ENCODE measurements around the gene DOK7. TPM values are rescaled to one million over a fixed set of nuclear protein-coding genes. Genes with fewer than 3 reads are reported as not detected.

The DOK7 gene
- total RNA-seq, 2 experiments from 2014 or later, result not detected

DNA sequence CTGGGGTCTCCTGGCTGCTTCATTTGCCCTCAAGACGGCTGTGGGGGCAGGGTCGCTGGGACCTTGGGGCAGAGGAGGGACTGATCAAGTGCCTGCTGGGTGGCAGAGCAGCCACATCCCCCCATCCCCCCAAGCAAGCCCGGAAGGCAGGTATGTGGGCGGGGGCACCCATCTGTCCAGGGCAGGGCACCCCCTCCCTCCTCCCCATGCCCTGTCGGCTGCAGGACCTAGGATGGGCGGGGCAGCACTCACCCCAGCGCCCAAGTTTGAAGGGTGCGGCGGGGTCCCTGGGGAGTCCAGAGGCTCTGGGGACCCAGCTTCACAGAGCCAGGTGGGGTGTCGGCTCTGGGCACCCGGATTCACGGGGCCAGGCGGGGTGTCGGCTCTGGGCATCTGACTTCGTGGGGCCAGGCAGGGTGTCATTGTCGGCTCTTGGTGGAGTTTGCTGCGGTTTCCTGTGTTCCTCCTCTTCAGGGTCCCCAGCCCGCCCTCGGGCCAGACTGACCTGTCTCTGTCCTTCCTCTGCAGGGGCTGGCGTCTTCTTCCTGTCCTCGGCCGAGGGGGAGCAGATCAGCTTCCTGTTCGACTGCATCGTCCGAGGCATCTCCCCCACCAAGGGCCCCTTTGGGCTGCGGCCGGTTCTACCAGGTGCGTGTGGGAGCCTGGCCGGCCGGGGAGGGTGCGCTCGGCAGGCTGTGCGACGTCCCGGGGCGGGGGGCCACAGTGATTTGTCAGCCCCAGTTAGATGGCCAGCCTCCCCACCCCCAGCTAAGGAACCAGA lies 22.1 kb downstream of the DOK7 start:
- Mint-ChIP-seq H3K9me3 (no peaks in the 10 kb centered on the region), H3K36me3 (ENCODE audit: low read depth) (no peaks in the 10 kb centered on the region), H3K27me3 (ENCODE audit: low read depth) (peaks cover 26% of the 10 kb centered on the region), H3K4me3 (no peak overlapping the region), H3K4me1 (ENCODE audit: low read depth) (no peaks in the 10 kb centered on the region), H3K27ac (no peak overlapping the region)
- DNase-seq, result no peak
- intact Hi-C loops (cut with micrococcal nuclease), result loop anchor here (10.0 kb wide), 1 partner anchor 400 kb away; no protein-coding TSS in a partner anchor
- CTCF ChIA-PET, result no interaction called here

DNA sequence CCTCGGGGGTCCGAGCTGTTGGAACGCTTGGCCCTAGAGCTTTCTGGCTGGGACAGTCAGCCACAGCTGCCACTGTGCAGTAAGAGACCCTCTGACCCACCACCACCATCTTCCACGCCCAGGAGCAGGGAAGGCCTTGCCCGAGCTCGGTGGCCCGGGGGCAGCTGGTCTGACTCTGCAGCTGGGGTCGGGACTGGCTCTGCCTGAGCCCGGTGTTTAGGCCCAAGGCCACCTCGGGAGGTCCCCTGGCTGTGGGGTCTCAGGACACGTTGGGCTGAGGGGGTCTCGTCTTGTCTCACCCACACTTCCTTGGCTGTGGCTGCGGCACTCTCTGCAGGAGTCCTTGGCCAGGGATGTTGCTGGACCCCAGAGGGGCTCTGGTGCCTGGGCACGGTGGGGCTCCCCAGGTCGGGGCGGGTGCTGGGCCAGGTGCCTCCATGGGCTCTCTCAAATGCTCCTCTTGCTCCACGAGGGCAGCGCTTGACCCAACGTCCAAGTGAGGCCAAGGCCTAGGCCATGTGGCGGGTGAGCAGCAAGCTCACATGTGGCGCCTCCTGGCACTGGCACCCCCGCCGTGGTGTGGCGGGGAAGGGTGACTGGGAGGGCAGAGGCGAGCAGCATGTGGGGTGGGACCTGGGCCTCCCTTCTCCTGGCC lies 22.9 kb downstream of the DOK7 start:
- Mint-ChIP-seq H3K27ac (no peak overlapping the region), H3K4me1 (ENCODE audit: low read depth) (no peaks in the 10 kb centered on the region)

DNA sequence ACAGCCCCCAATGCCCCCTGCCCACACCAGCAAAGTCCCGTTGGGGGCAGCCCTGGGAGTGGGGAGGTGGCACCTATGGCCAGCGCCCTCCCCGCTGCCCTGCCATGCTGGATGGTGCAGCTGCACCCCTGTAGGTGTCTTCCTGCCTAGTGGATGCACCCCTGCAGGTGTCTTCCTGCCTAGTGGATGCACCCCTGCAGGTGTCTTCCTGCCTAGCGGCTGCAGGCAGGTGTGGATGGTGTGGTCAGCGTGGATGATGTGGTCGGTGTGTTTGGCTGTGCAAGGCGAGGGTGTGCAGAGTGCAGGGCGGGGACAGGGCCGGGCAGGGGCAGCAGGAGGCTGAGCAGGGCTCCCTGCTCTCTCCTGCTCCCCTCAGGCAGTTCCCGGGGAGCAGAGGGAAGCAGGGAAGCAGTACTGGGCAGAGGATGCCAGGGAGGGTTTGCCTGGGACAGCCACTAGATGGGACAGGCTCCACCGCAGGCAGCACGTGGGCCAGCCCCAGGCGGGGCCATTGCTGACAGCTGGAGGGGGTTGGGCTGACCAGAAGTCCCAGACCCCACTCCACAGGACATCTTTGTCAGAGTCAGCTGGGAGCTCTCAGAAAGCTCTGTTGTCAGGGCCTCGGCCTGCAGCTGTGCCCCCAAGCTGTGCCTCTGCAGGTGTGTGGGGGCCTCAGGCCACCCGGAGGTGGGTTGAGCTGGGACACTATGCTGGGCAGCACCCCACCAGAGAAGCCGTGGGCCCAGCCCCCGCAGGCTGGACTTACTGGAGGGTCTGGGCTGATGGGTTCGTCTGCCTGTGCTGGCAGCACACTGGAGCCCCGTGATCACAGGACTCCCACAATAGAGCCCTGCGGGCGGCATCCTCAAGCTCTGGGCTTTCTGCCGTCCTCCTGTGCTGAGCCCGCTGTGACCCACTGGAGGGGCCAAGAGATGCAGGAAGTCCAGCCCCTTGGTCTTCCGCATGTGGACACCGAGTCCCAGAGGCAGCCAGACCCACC lies 23.7 kb downstream of the DOK7 start:
- H3K4me1 Mint-ChIP-seq (ENCODE audit: low read depth), result no peaks in the 10 kb centered on the region
- DNase-seq, result no peak
- CTCF ChIA-PET, result no interaction called here
- H3K27ac Mint-ChIP-seq, result no peak overlapping the region
- H3K27me3 Mint-ChIP-seq (ENCODE audit: low read depth), result peaks cover 26% of the 10 kb centered on the region
- H3K9me3 Mint-ChIP-seq, result no peaks in the 10 kb centered on the region
- intact Hi-C loops (cut with micrococcal nuclease), result loop anchor here (10.0 kb wide), 1 partner anchor 398 kb away; no protein-coding TSS in a partner anchor
- no peak overlapping the region for H3K4me3 Mint-ChIP-seq
- H3K36me3 Mint-ChIP-seq (ENCODE audit: low read depth), result no peaks in the 10 kb centered on the region

More for the DNA sequence above, 22.9 kb downstream of the DOK7 start:
- CTCF ChIA-PET, result no interaction called here
- Mint-ChIP-seq H3K36me3 (ENCODE audit: low read depth) (no peaks in the 10 kb centered on the region), H3K4me3 (no peak overlapping the region), H3K27me3 (ENCODE audit: low read depth) (peaks cover 26% of the 10 kb centered on the region), H3K9me3 (no peaks in the 10 kb centered on the region)
- intact Hi-C loops (cut with micrococcal nuclease), result loop anchor here (10.0 kb wide), 1 partner anchor 399 kb away; no protein-coding TSS in a partner anchor
- DNase-seq, result no peak

DNA sequence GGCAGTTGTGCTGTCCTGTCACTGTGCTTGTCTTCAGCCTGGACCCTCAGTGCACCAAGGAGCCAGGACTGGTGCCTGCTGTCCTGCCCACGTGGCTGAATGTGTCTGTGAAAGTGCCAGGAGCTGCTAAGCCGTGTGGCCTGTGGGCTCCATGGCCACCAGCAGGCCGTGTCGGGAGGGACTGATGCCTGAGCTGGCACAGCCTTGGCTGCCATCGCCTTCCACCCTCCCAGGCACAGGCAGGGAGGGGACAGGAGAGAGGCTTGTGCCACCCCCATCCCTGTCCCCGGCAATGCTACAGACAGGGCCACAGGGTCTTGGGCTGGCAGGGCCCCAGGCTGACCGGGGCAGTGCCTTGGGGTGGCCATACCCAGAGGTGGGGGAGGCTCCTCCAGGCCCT lies 24.8 kb downstream of the DOK7 start:
- intact Hi-C loops (cut with micrococcal nuclease), result loop anchor here (10.0 kb wide), 1 partner anchor 397 kb away; no protein-coding TSS in a partner anchor
- DNase-seq, result no peak
- Mint-ChIP-seq H3K4me1 (ENCODE audit: low read depth) (no peaks in the 10 kb centered on the region), H3K27me3 (ENCODE audit: low read depth) (peaks cover 26% of the 10 kb centered on the region), H3K4me3 (no peak overlapping the region), H3K27ac (no peak overlapping the region), H3K9me3 (no peaks in the 10 kb centered on the region), H3K36me3 (ENCODE audit: low read depth) (no peaks in the 10 kb centered on the region)
- CTCF ChIA-PET, result no interaction called here

DNA sequence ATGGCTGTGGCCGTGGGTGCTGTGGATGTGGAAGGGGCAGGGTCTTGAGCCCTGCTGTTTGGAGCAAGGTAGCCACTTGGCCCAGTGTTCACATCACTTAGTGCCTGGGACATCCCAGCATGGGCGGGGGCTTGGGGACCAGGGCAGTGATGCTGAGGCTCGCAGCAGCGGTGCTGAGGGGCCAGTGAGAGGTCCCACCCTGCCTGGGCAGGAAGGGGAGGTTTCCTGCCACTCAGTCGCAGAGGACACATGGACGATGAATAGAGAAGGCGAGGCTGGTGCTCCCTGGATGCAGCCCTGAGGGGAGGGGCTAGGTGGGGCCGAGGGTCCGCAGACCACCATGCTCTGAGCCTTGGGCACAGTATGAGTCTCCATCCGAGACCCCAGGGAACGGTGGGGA lies 25.7 kb downstream of the DOK7 start:
- CTCF ChIA-PET, result no interaction called here
- Mint-ChIP-seq H3K9me3 (no peaks in the 10 kb centered on the region), H3K36me3 (ENCODE audit: low read depth) (no peaks in the 10 kb centered on the region), H3K4me3 (no peak overlapping the region), H3K4me1 (ENCODE audit: low read depth) (no peaks in the 10 kb centered on the region), H3K27me3 (ENCODE audit: low read depth) (peaks cover 20% of the 10 kb centered on the region), H3K27ac (no peak overlapping the region)
- intact Hi-C loops (cut with micrococcal nuclease), result loop anchor here (10.0 kb wide), 1 partner anchor 396 kb away; no protein-coding TSS in a partner anchor
- no peak for DNase-seq

DNA sequence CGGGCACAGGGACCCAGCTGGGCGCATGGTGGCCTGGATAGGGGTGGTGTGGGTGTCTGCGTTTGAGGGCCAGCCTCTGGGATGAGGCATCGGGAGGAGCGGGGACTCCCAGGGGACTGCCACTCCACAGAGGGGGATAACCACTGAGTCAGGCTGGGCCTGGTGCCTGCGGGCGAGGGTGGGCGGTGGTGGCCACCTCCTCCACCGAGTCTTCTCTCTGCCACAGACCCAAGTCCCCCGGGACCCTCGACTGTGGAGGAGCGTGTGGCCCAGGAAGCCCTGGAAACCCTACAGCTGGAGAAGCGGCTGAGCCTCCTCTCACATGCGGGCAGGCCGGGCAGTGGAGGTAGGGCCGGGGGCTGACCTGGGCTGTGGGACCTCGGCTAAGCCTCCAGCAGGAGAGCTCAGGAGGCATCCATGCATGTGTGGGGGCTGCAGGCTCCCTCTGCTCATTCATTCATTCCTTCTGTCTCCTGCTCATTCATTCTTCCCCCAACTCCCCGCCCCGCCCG lies 26.4 kb downstream of the DOK7 start:
- no peaks in the 10 kb centered on the region for H3K4me1 Mint-ChIP-seq (ENCODE audit: low read depth)
- H3K4me3 Mint-ChIP-seq, result no peak overlapping the region
- intact Hi-C loops (cut with micrococcal nuclease), result loop anchor here (10.0 kb wide), 1 partner anchor 395 kb away; no protein-coding TSS in a partner anchor
- peaks cover 21% of the 10 kb centered on the region for H3K27me3 Mint-ChIP-seq (ENCODE audit: low read depth)
- H3K9me3 Mint-ChIP-seq, result no peaks in the 10 kb centered on the region
- CTCF ChIA-PET, result no interaction called here
- DNase-seq, result peak; percentile 30
- H3K27ac Mint-ChIP-seq, result no peak overlapping the region
- H3K36me3 Mint-ChIP-seq (ENCODE audit: low read depth), result no peaks in the 10 kb centered on the region

DNA sequence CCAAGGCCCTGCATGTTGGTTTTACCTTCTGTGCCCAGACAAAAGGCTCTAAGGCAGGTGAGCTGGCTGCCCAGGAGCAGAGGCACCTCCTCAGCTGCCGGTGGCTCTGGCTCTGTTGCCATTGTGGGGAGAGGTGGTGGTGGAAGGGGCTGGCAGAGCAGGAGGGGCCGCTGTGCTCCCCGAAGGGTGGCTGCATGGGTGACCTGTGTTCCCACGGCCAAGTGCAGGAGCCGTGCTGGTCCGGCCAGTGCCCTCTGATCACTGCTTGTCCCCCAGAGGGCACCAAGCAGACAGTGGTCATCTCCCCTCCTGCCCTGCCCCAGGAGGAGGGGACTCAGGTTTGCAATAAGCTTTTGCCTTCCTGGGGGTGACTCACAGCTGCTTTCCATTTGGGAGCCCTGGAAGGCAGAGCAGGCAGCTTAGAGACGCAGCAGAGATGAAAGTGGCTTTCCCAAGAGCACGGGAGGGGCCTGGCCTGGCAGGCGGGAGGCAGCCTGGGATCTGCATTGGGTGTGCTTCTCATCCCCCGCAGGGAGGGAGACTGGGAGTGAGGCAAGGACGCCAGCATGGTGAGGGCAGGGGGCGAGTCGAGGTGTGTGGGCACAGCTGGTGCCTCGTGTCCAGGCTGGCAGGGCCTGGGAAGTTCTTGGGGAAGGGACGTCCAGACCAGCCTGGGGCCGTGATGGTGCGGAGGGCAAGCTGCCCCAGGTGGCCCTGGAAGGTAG lies 28.7 kb downstream of the DOK7 start:
- H3K9me3 Mint-ChIP-seq, result no peaks in the 10 kb centered on the region
- no peaks in the 10 kb centered on the region for H3K36me3 Mint-ChIP-seq (ENCODE audit: low read depth)
- no peak overlapping the region for H3K27ac Mint-ChIP-seq
- H3K4me3 Mint-ChIP-seq, result no peak overlapping the region
- CTCF ChIA-PET, result interaction anchor here (1.3 kb wide), 1 partner anchor 12 kb away, joined by 6 read pairs; no protein-coding TSS in a partner anchor
- intact Hi-C loops (cut with micrococcal nuclease), result no loop called here
- H3K27me3 Mint-ChIP-seq (ENCODE audit: low read depth), result peaks cover 20% of the 10 kb centered on the region
- no peaks in the 10 kb centered on the region for H3K4me1 Mint-ChIP-seq (ENCODE audit: low read depth)
- no peak for DNase-seq

DNA sequence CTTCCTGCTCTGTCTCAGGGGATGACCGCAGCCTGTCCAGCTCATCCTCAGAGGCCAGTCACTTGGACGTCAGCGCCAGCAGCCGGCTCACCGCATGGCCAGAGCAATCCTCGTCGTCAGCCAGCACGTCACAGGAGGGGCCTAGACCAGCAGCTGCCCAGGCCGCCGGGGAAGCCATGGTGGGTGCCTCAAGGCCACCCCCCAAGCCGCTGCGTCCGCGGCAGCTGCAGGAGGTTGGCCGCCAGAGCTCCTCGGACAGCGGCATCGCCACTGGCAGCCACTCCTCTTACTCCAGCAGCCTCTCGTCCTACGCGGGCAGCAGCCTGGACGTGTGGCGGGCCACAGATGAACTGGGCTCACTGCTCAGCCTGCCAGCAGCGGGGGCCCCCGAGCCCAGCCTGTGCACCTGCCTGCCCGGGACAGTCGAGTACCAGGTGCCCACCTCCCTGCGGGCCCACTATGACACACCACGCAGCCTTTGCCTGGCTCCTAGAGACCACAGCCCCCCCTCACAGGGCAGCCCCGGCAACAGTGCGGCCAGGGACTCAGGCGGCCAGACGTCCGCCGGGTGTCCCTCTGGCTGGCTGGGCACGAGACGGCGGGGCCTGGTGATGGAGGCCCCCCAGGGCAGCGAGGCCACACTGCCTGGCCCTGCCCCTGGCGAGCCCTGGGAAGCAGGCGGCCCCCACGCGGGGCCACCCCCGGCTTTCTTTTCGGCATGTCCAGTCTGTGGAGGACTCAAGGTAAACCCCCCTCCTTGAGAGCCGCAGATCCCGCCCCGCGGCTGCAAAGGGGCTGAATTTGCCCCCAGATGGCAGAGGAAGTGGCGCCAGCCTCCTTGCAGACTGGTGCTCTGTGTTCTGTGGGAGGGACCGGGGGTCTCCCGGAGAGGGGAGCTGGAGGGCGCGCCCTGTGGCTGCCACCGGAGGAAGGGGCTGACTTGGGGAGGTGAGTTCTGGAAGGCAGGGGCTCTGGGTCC lies 29.9 kb downstream of the DOK7 start:
- Mint-ChIP-seq H3K4me1 (ENCODE audit: low read depth) (no peaks in the 10 kb centered on the region), H3K36me3 (ENCODE audit: low read depth) (no peaks in the 10 kb centered on the region), H3K4me3 (no peak overlapping the region), H3K27me3 (ENCODE audit: low read depth) (peaks cover 20% of the 10 kb centered on the region), H3K9me3 (no peaks in the 10 kb centered on the region), H3K27ac (no peak overlapping the region)
- CTCF ChIA-PET, result interaction anchor here (0.6 to 1.3 kb wide), 3 partner anchors 12 to 147 kb away, joined by 3 to 6 read pairs (median 3); no protein-coding TSS in a partner anchor
- no peak for DNase-seq
- intact Hi-C loops (cut with micrococcal nuclease), result no loop called here

DNA sequence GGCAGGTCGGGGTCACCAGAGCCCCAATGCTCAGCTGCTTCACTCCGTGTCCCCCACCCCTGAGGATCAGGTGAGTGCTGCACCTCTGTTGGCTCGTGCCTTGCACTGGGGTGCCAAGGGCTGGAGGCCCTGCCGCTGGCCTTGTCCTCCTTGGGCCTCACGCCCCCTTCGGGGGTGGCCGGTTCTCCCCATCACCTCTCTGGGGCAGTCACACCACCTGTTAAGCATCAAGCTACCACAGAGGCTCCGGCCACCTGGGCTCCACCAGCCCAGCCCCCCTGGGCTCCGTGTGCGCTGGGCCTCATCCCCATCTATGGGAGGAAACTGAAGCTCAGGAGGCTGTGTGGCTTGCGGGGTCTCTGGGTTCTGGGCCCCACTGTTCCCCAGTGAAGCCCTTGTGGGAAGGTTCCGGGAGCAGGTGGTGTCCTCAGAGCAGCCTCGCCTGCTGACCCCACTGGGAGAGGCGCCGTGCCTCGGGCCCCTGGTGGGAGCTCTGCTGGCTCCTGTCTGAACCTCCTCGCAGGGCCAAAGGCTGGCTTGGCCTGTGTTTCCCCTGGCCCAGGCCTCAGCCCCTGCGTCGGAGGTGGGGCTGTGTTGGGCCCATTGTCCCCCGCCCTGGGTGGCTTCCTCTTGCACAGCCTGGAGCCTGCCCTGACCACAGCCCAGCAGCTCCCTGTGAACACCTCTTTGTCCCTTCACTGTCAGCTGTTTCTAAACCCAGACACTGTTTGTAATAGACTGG lies 30.8 kb downstream of the DOK7 start:
- Mint-ChIP-seq H3K36me3 (ENCODE audit: low read depth) (no peaks in the 10 kb centered on the region), H3K27ac (no peak overlapping the region), H3K4me1 (ENCODE audit: low read depth) (no peaks in the 10 kb centered on the region), H3K27me3 (ENCODE audit: low read depth) (peaks cover 18% of the 10 kb centered on the region), H3K4me3 (no peak overlapping the region), H3K9me3 (no peaks in the 10 kb centered on the region)
- CTCF ChIA-PET, result interaction anchor here (0.6 to 0.7 kb wide), 2 partner anchors 13 to 148 kb away, joined by 3 read pairs; no protein-coding TSS in a partner anchor
- intact Hi-C loops (cut with micrococcal nuclease), result no loop called here
- DNase-seq, result no peak

DNA sequence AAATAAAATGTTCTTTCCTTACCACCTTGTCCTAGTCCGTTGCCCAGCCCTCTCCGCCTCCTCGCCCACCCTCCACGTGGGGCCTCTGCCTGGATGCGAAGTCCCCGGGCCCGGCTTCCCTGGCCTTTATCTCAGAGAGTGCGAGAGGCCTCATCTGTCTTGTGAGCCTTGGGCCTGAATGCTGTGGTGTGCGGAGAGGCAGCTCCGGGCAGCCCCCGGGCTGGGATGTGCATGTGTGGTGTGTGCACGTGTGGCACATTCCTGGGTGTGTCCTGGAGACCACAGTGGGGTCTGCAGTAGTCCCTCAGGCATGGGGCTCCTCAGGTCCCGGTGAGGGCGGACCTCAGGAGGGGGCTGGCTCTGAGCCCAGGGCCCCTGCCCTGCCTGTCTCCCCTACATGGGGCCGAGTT lies 31.4 kb downstream of the DOK7 start:
- Mint-ChIP-seq H3K36me3 (ENCODE audit: low read depth) (no peaks in the 10 kb centered on the region), H3K9me3 (no peaks in the 10 kb centered on the region), H3K4me3 (no peak overlapping the region), H3K27ac (no peak overlapping the region), H3K4me1 (ENCODE audit: low read depth) (no peaks in the 10 kb centered on the region), H3K27me3 (ENCODE audit: low read depth) (peaks cover 17% of the 10 kb centered on the region)
- CTCF ChIA-PET, result no interaction called here
- intact Hi-C loops (cut with micrococcal nuclease), result no loop called here
- DNase-seq, result no peak

Measured in activated naive CD4-positive, alpha-beta T cell treated with anti-CD3 and anti-CD28 coated beads for 36 hours (primary cell).